ENCODE results near the gene ATP6V0A4. TPM values are rescaled to one million over a fixed set of nuclear protein-coding genes. Genes with fewer than 3 reads are reported as not detected.
"Not testable (repeated sequence)": the region's sequence is repeated elsewhere in the genome, so short reads cannot be mapped to it uniquely, and the experiment has no call there.

Gene ATP6V0A4
- total RNA-seq, 1 donor from 2014 or later: 0.25 TPM

DNA sequence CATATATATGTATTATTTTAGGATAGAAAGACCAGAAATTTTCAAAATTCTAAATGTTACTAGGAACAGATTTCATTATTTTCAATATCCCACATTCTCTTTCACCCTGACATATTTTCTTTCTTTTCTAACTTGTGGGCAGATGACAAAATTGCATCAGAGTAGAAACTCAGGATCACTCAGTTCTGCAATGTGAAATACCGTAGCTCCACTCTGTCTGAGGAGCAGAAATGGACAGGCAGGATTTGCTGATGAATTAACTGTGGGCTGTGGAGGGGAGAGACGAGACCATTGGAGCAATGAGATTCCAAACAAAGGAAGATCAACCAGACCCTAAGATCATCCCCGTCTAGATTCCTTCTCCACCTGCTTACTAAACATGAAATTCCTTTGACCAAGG lies 59.9 kb downstream of the ATP6V0A4 start:
- no peak overlapping the region for H3K4me3 Mint-ChIP-seq (ENCODE audit: unreplicated experiment)
- H3K4me1 Mint-ChIP-seq (ENCODE audit: low read depth, unreplicated experiment): peaks cover 24% of the 10 kb centered on the region
- DNase-seq (ENCODE audit: low read depth) (no peak), FAIRE-seq (no peak)
- Histone ChIP-seq H3K4me3 (ENCODE audit: insufficient read depth, low read depth, low read length) (no peak overlapping the region), H3K9ac (ENCODE audit: low read length) (no peak overlapping the region), H3K4me2 (ENCODE audit: low read length) (peak overlapping the region; percentile 67), H2AFZ (ENCODE audit: low read depth, low read length) (no peak overlapping the region), H3K27ac (ENCODE audit: low read depth, low read length) (no peak overlapping the region), H3K4me1 (ENCODE audit: insufficient read depth, low read length) (peaks cover 8% of the 10 kb centered on the region), H3K36me3 (ENCODE audit: insufficient read depth, low read length) (no peaks in the 10 kb centered on the region), H3K27me3 (ENCODE audit: insufficient read depth, low read length) (no peaks in the 10 kb centered on the region), H3K79me2 (ENCODE audit: insufficient read depth, low read length) (no peaks in the 10 kb centered on the region), H4K20me1 (ENCODE audit: insufficient read depth, low read length) (no peaks in the 10 kb centered on the region), H3K9me3 (ENCODE audit: insufficient read depth, low read depth, low read length) (no peaks in the 10 kb centered on the region)
- H3K9me3 Mint-ChIP-seq (ENCODE audit: unreplicated experiment): no peaks in the 10 kb centered on the region
- peak overlapping the region; percentile 70 for H3K27ac Mint-ChIP-seq (ENCODE audit: unreplicated experiment)
- H3K36me3 Mint-ChIP-seq (ENCODE audit: low read depth, unreplicated experiment): peaks cover 3% of the 10 kb centered on the region
- TF ChIP-seq, protein P1, sequence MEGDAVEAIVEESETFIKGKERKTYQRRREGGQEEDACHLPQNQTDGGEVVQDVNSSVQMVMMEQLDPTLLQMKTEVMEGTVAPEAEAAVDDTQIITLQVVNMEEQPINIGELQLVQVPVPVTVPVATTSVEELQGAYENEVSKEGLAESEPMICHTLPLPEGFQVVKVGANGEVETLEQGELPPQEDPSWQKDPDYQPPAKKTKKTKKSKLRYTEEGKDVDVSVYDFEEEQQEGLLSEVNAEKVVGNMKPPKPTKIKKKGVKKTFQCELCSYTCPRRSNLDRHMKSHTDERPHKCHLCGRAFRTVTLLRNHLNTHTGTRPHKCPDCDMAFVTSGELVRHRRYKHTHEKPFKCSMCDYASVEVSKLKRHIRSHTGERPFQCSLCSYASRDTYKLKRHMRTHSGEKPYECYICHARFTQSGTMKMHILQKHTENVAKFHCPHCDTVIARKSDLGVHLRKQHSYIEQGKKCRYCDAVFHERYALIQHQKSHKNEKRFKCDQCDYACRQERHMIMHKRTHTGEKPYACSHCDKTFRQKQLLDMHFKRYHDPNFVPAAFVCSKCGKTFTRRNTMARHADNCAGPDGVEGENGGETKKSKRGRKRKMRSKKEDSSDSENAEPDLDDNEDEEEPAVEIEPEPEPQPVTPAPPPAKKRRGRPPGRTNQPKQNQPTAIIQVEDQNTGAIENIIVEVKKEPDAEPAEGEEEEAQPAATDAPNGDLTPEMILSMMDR (IDR thresholded peaks at IDR 0.05; ENCODE audit: insufficient read depth, low read depth, low read length): no peak
- TF ChIP-seq EZH2 (IDR thresholded peaks at IDR 0.05; ENCODE audit: insufficient read depth, low read length): no peak
- peaks cover 8% of the 10 kb centered on the region for H3K27me3 Mint-ChIP-seq (ENCODE audit: low read depth, unreplicated experiment)

DNA sequence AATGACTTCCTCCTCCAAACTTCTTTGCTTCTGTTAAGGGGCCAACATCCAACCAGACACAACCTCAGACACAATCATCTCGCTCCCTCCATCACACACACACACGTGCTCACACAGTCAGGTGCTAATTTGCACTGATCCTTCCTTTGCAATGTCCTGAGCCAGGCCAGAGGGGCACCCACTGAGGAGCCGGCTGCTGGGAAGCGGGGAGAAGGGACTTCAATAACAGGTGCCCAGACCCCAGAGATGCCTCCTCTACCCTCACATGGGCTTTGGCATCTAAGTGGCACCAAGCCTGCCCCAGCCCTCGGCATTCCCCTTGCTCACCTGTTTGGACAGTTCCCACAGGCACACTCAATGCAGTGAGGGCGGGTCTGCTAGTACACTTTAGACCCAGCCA lies 62.6 kb downstream of the ATP6V0A4 start:
- Histone ChIP-seq H2AFZ (ENCODE audit: low read depth, low read length) (no peak overlapping the region), H3K9ac (ENCODE audit: low read length) (no peak overlapping the region), H3K4me3 (ENCODE audit: insufficient read depth, low read depth, low read length) (no peak overlapping the region), H3K9me3 (ENCODE audit: insufficient read depth, low read depth, low read length) (no peaks in the 10 kb centered on the region), H3K79me2 (ENCODE audit: insufficient read depth, low read length) (no peaks in the 10 kb centered on the region), H3K27ac (ENCODE audit: low read depth, low read length) (no peak overlapping the region), H3K4me2 (ENCODE audit: low read length) (no peak overlapping the region), H3K27me3 (ENCODE audit: insufficient read depth, low read length) (no peaks in the 10 kb centered on the region), H4K20me1 (ENCODE audit: insufficient read depth, low read length) (no peaks in the 10 kb centered on the region), H3K36me3 (ENCODE audit: insufficient read depth, low read length) (no peaks in the 10 kb centered on the region), H3K4me1 (ENCODE audit: insufficient read depth, low read length) (peaks cover 5% of the 10 kb centered on the region)
- H3K9me3 Mint-ChIP-seq (ENCODE audit: unreplicated experiment): no peaks in the 10 kb centered on the region
- DNase-seq (ENCODE audit: low read depth) (no peak), FAIRE-seq (no peak)
- no peaks in the 10 kb centered on the region for H3K36me3 Mint-ChIP-seq (ENCODE audit: low read depth, unreplicated experiment)
- H3K27ac Mint-ChIP-seq (ENCODE audit: unreplicated experiment): no peak overlapping the region
- TF ChIP-seq, protein P1 (IDR thresholded peaks at IDR 0.05; ENCODE audit: insufficient read depth, low read depth, low read length): no peak
- TF ChIP-seq EZH2 (IDR thresholded peaks at IDR 0.05; ENCODE audit: insufficient read depth, low read length): no peak
- peak overlapping the region; percentile 14 for H3K4me3 Mint-ChIP-seq (ENCODE audit: unreplicated experiment)
- H3K27me3 Mint-ChIP-seq (ENCODE audit: low read depth, unreplicated experiment): peaks cover 8% of the 10 kb centered on the region
- peaks cover 15% of the 10 kb centered on the region for H3K4me1 Mint-ChIP-seq (ENCODE audit: low read depth, unreplicated experiment)

DNA sequence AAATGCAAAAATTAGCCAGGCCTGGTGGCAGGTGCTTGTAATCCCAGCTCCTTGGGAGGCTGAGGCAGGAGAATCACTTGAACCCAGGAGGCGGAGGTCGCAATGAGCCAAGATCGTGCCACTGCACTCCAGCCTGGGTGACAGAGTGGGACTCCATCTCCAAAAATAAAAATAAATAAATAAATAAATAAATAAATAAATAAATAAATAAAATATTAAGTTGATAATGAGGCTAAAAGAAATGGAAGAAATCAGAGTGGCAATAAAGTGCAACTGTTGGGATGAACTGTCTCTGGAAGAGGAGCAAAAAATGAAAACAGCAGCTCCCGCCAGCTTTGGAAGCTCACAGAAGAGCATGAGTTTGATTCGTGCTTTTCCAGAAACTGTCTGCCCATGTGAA lies 66.3 kb downstream of the ATP6V0A4 start:
- not testable (repeated sequence) for H3K27me3 Mint-ChIP-seq (ENCODE audit: low read depth, unreplicated experiment); H3K36me3 Mint-ChIP-seq (ENCODE audit: low read depth, unreplicated experiment); H2AFZ ChIP-seq (ENCODE audit: low read depth, low read length); DNase-seq (ENCODE audit: low read depth); H3K36me3 ChIP-seq (ENCODE audit: insufficient read depth, low read length); H3K27ac Mint-ChIP-seq (ENCODE audit: unreplicated experiment); H3K4me3 ChIP-seq (ENCODE audit: insufficient read depth, low read depth, low read length); H3K4me2 ChIP-seq (ENCODE audit: low read length); H3K9ac ChIP-seq (ENCODE audit: low read length); H3K4me1 Mint-ChIP-seq (ENCODE audit: low read depth, unreplicated experiment); H3K4me1 ChIP-seq (ENCODE audit: insufficient read depth, low read length); FAIRE-seq; H3K27me3 ChIP-seq (ENCODE audit: insufficient read depth, low read length); H3K9me3 Mint-ChIP-seq (ENCODE audit: unreplicated experiment); H4K20me1 ChIP-seq (ENCODE audit: insufficient read depth, low read length); H3K4me3 Mint-ChIP-seq (ENCODE audit: unreplicated experiment); H3K9me3 ChIP-seq (ENCODE audit: insufficient read depth, low read depth, low read length); H3K27ac ChIP-seq (ENCODE audit: low read depth, low read length); H3K79me2 ChIP-seq (ENCODE audit: insufficient read depth, low read length)

Measured in astrocyte (in vitro differentiated cells and primary cell).